GM12878 (cell line): ENCODE data around the gene SIGLEC5. TPM values are rescaled to one million over a fixed set of nuclear protein-coding genes. Genes with fewer than 3 reads are reported as not detected.

Experiments used
- CBX5 ChIP-seq: sonication (generic); IDR thresholded peaks from 2 replicates; pipeline ENCODE4 v1.6.1; 2016; ENCODE audit warnings: low read depth, moderate library complexity, mild to moderate bottlenecking, inconsistent platforms
- CHD2 ChIP-seq: IDR thresholded peaks from 2 replicates; pipeline ENCODE4 v1.6.1; 2011; ENCODE audit warnings: low read depth, low read length, improper control_type of control experiment, borderline replicate concordance
- CREB1 ChIP-seq: IDR thresholded peaks from 2 replicates; pipeline ENCODE4 v1.6.1; 2012; ENCODE audit warnings: low read depth, mild to moderate bottlenecking, inconsistent platforms
- ELK1 ChIP-seq: IDR thresholded peaks from 2 replicates; pipeline ENCODE4 v1.6.1; 2012; ENCODE audit warnings: low read depth, low read length, improper control_type of control experiment
- FOS ChIP-seq: IDR thresholded peaks from 3 replicates; pipeline ENCODE4 v1.6.1; 2011; ENCODE audit warnings: borderline replicate concordance; ENCODE audit not compliant: insufficient read length; ENCODE audit errors: extremely low read depth
- HSF1 ChIP-seq: fragments of 150-350 bp; IDR thresholded peaks from 2 replicates; pipeline ENCODE4 v1.6.1; 2014; ENCODE audit warnings: mild to moderate bottlenecking, low read depth, low read length
- IKZF2 ChIP-seq, 2 experiments: fragments of 450-650 bp; IDR thresholded peaks; 2 replicates each; pipeline ENCODE4 v1.6.1; 2017; ENCODE audit warnings: mild to moderate bottlenecking in 2 of 2, moderate library complexity in 2 of 2
- JUNB ChIP-seq: IDR thresholded peaks from 2 replicates; pipeline ENCODE4 v1.6.1; 2016; ENCODE audit warnings: antibody characterized with exemption, mild to moderate bottlenecking
- JUND ChIP-seq: IDR thresholded peaks from 2 replicates; pipeline ENCODE4 v1.6.1; 2012; ENCODE audit warnings: low read depth, mild to moderate bottlenecking, low read length, improper control_type of control experiment, moderate library complexity
- MEF2B ChIP-seq: fragments of 450-650 bp; IDR thresholded peaks from 2 replicates; pipeline ENCODE4 v1.6.1; 2018; ENCODE audit warnings: mild to moderate bottlenecking, moderate library complexity; ENCODE audit not compliant: partially characterized antibody, poor library complexity, severe bottlenecking
- MTA2 ChIP-seq: fragments of 450-650 bp; IDR thresholded peaks from 2 replicates; pipeline ENCODE4 v1.6.1; 2016; ENCODE audit warnings: low read depth, mild to moderate bottlenecking, moderate library complexity
- MYB ChIP-seq: fragments of 150-350 bp; IDR thresholded peaks from 2 replicates; pipeline ENCODE4 v1.6.1; 2014; ENCODE audit warnings: mild to moderate bottlenecking, low read depth, low read length, borderline replicate concordance
- NR2C2 ChIP-seq: IDR thresholded peaks from 2 replicates; pipeline ENCODE4 v1.6.1; 2011; ENCODE audit warnings: borderline replicate concordance, low read depth; ENCODE audit not compliant: control insufficient read depth, insufficient read length
- POLR2AphosphoS5 ChIP-seq: IDR thresholded peaks from 2 replicates; pipeline ENCODE4 v1.6.1; 2011; ENCODE audit warnings: mild to moderate bottlenecking, low read length, inconsistent platforms
- TARDBP ChIP-seq: IDR thresholded peaks from 2 replicates; pipeline ENCODE4 v1.6.1; 2016; ENCODE audit warnings: borderline replicate concordance
- TBL1XR1 ChIP-seq: IDR thresholded peaks from 2 replicates; pipeline ENCODE4 v1.6.1; 2012; ENCODE audit warnings: low read depth, low read length, improper control_type of control experiment
- TCF12 ChIP-seq: IDR thresholded peaks from 2 replicates; pipeline ENCODE4 v1.6.1; 2011; ENCODE audit warnings: low read depth, mild to moderate bottlenecking, low read length
- YBX1 ChIP-seq: fragments of 450-650 bp; IDR thresholded peaks from 2 replicates; pipeline ENCODE4 v1.6.1; 2016; ENCODE audit warnings: antibody characterized with exemption
- YY1 ChIP-seq: IDR thresholded peaks from 2 replicates; pipeline ENCODE4 v1.6.1; 2011; ENCODE audit warnings: low read depth, mild to moderate bottlenecking, low read length
- ZBTB33 ChIP-seq: fragments of 450-650 bp; IDR thresholded peaks from 2 replicates; pipeline ENCODE4 v1.6.1; 2017; ENCODE audit warnings: mild to moderate bottlenecking
- ZNF207 ChIP-seq: fragments of 450-650 bp; IDR thresholded peaks from 2 replicates; pipeline ENCODE4 v1.6.1; 2014; ENCODE audit warnings: antibody characterized with exemption, mild to moderate bottlenecking, borderline replicate concordance
- ZNF622 ChIP-seq: fragments of 450-650 bp; IDR thresholded peaks from 2 replicates; pipeline ENCODE4 v1.6.1; 2017; ENCODE audit warnings: mild to moderate bottlenecking, inconsistent platforms
- ZZZ3 ChIP-seq: IDR thresholded peaks from 2 replicates; pipeline ENCODE4 v1.6.1; 2011; ENCODE audit warnings: low read depth; ENCODE audit not compliant: control insufficient read depth, insufficient read length
- polyA plus RNA-seq, 11 experiments: library from polyadenylated mRNA; depleted of rRNA in 4 of 11; unstranded in 6 of 11; stranded (reverse) in 5 of 11; fragments of >200 nt; fragmentation: Nextera tagmentation in 4 of 11; fragmentation: Illumina TruSeq in 1 of 11; extraction: Ambion mirVana in 4 of 11; extraction: Trizol in 1 of 11; gene quantifications; 1 replicate in 1 of 11; 2 replicates in 10 of 11; pipeline versions ENCODE4 v1.2.1 to v1.2.3, GENCODE V29; 2011 to 2016; ENCODE audit warnings: inconsistent platforms in 2 of 11, missing spikeins in 2 of 11, low read depth in 1 of 11
- total RNA-seq, 4 experiments: library from RNA; depleted of rRNA in 3 of 4; stranded (reverse); fragments of >200 nt in 3 of 4; fragmentation: Illumina TruSeq in 1 of 4; extraction: Trizol in 1 of 4; gene quantifications; 2 replicates each; pipeline versions ENCODE4 v1.2.1 to v1.2.3, GENCODE V29; 2013 to 2021
- TF ChIP-seq, protein P1 (sequence below): fragments of 450-650 bp; formaldehyde crosslinking; IDR thresholded peaks from 2 replicates; pipeline ENCODE4 v1.5.0; 2022; ENCODE audit warnings: mild to moderate bottlenecking, missing genetic modification characterization

Gene SIGLEC5
- total and polyA plus RNA-seq, 10 of the 15 experiments (the other 5 are each of a cell fraction or from before 2014, with no cell fraction given): 0.05 to 2.5 (median 1.4) TPM; not detected in 1

DNA sequence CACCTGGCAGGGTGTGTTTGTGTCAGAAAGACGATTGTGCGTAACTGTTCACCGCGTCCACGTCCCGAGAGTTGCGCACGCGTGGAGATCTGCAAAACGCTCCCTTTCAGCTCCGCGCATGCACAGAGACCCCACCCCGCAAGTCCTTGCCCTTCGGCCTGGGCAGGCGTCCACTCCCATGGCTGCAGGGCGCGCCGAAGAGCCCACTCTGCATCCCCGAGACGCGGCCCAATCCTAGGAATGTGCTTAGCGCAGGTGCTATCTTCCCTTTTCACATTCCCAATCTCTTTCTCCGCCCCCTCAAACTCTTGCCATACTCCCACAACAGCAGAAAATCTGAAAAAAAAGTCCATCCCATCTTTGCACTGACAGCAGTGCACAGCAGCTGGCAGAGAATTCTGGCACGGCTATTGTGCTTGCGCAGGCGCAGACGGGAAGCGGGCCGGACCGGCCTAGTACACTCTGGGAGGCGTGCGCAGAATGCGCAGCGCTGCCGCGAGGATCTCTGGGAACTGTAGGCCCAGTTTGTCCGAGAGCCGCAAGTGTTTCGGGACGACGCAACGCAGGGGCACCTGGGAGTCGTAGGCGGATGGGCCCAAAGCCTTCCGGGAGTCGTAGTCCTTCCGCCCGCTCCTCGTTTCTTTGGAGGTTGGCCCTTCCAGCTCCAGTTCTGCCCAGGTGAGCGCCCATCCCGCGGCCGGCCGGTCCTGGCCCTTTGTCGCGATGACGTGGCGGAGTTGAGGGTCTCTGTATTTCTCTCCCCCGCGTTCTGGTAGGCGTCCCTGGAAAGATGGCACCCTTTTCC, 36.0 kb downstream of the SIGLEC5 start (continued):
- peak; percentile 87 for TF ChIP-seq YY1
- no peak; the same call in 1 of the 2 replicates for TF ChIP-seq ZNF207
- no peak for TF ChIP-seq IKZF2 (IDR thresholded peaks at IDR 0.05)
- no peak for TF ChIP-seq ZZZ3
- TF ChIP-seq MYB: no peak
- no peak for TF ChIP-seq FOS
- peak; percentile 93 for TF ChIP-seq TARDBP
- TF ChIP-seq TCF12: 0 out of 2 replicates have a peak, but pooled peaks have one; percentile 23
- TF ChIP-seq ZNF622: no peak
- no peak for TF ChIP-seq POLR2AphosphoS5
- TF ChIP-seq NR2C2: no peak
- no peak for TF ChIP-seq JUND
- TF ChIP-seq CREB1: peak; percentile 93
- no peak for TF ChIP-seq TBL1XR1
- TF ChIP-seq CHD2: peak; percentile 89
- TF ChIP-seq MEF2B: no peak
- no peak for TF ChIP-seq JUNB
- peak; percentile 56; the same call in 1 of the 2 replicates for TF ChIP-seq ELK1
- no peak for TF ChIP-seq YBX1
- no peak for TF ChIP-seq ZBTB33
- TF ChIP-seq MTA2: no peak
- TF ChIP-seq CBX5: no peak
- TF ChIP-seq, protein P1, sequence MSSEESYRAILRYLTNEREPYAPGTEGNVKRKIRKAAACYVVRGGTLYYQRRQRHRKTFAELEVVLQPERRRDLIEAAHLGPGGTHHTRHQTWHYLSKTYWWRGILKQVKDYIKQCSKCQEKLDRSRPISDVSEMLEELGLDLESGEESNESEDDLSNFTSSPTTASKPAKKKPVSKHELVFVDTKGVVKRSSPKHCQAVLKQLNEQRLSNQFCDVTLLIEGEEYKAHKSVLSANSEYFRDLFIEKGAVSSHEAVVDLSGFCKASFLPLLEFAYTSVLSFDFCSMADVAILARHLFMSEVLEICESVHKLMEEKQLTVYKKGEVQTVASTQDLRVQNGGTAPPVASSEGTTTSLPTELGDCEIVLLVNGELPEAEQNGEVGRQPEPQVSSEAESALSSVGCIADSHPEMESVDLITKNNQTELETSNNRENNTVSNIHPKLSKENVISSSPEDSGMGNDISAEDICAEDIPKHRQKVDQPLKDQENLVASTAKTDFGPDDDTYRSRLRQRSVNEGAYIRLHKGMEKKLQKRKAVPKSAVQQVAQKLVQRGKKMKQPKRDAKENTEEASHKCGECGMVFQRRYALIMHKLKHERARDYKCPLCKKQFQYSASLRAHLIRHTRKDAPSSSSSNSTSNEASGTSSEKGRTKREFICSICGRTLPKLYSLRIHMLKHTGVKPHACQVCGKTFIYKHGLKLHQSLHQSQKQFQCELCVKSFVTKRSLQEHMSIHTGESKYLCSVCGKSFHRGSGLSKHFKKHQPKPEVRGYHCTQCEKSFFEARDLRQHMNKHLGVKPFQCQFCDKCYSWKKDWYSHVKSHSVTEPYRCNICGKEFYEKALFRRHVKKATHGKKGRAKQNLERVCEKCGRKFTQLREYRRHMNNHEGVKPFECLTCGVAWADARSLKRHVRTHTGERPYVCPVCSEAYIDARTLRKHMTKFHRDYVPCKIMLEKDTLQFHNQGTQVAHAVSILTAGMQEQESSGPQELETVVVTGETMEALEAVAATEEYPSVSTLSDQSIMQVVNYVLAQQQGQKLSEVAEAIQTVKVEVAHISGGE: no peak
- TF ChIP-seq HSF1: no peak
